ENCODE measurements around the gene CDK15.

GRCh38 chr2:201779901-201780673 is 26.2 kb upstream of the CDK15 start:
- TF ChIP-seq CTCF (IDR thresholded peaks at IDR 0.05) (no peak), EZH2 (IDR thresholded peaks at IDR 0.05; ENCODE audit: borderline replicate concordance, insufficient read depth, low read depth, low read length, poor library complexity, severe bottlenecking) (no peak)

Measured in B cell (primary cell).